ENCODE measurements around the gene WDFY4.

WDFY4 gene

GRCh38 chr10:48931188-48931587 is 246.5 kb downstream of the WDFY4 start:
- no peak for DNase-seq

- DNase-seq, result no peak
These were observed 248.4 kb downstream of the WDFY4 start for GRCh38 chr10:48932831-48933664.

- no peak for DNase-seq
These were observed 250.2 kb downstream of the WDFY4 start for GRCh38 chr10:48934672-48935501.

GRCh38 chr10:48935577-48935976 is 250.9 kb downstream of the WDFY4 start:
- no peak for DNase-seq

- no peak for DNase-seq
These were observed 253.1 kb downstream of the WDFY4 start for GRCh38 chr10:48937796-48938195.

- DNase-seq, result no peak
These were observed 253.6 kb downstream of the WDFY4 start for GRCh38 chr10:48938281-48938680.

- DNase-seq, result no peak
These were observed 254.4 kb downstream of the WDFY4 start for GRCh38 chr10:48938990-48939536.

- DNase-seq, result no peak
These were observed 255.2 kb downstream of the WDFY4 start, which contains the start of gene LRRC18 for GRCh38 chr10:48939790-48940325. Gene LRRC18, minus strand, starts transcription at chr10:48939840. Its CDS starts 25,685 bp downstream, at chr10:48914155.

- no peak for DNase-seq
These were observed 255.7 kb downstream of the WDFY4 start for GRCh38 chr10:48940372-48940771.

GRCh38 chr10:48940958-48941357 is 256.3 kb downstream of the WDFY4 start:
- no peak for DNase-seq

GRCh38 chr10:48941427-48942075 is 256.9 kb downstream of the WDFY4 start:
- DNase-seq, result no peak

GRCh38 chr10:48943096-48943495 is 258.4 kb downstream of the WDFY4 start:
- DNase-seq, result no peak

GRCh38 chr10:48944171-48944570 is 259.5 kb downstream of the WDFY4 start:
- DNase-seq, result no peak

GRCh38 chr10:48945441-48946130 is 260.9 kb downstream of the WDFY4 start:
- DNase-seq, result no peak

- DNase-seq, result no peak
These were observed 261.7 kb downstream of the WDFY4 start for GRCh38 chr10:48946332-48946731.

- DNase-seq, result no peak
These were observed 262.3 kb downstream of the WDFY4 start for GRCh38 chr10:48946891-48947500.

- no peak for DNase-seq
These were observed 263.2 kb downstream of the WDFY4 start for GRCh38 chr10:48947690-48948469.

GRCh38 chr10:48948470-48949037 is 263.9 kb downstream of the WDFY4 start:
- DNase-seq, result no peak

GRCh38 chr10:48951707-48952106 is 267.0 kb downstream of the WDFY4 start:
- no peak for DNase-seq

- DNase-seq, result no peak
These were observed 272.9 kb downstream of the WDFY4 start for GRCh38 chr10:48957361-48958151.

Measured in CD4-positive, alpha-beta T cell treated with Interleukin-1 beta for 1 hour (primary cell).